Panc1 (cell line): Measurements from ENCODE around the gene ACP7. TPM values are rescaled to one million over a fixed set of nuclear protein-coding genes. Genes with fewer than 3 reads are reported as not detected.

Source experiments
- ATAC-seq: fragments of 200-7000 bp; cut with Tn5 transposase; 2 replicates; pipeline ENCODE4 v1.9.1; 2020; ENCODE audit warnings: mild to moderate bottlenecking, moderate library complexity
- BruUV-seq: library from RNA; stranded (reverse); fragments of 400-500 nt; replicated peaks from 2 replicates; lab custom pipeline; 2021; lab: Mats Ljungman, UMichigan
- CTCF ChIA-PET: fragments of 300-600 bp; sonication (Branson Sonifier 250); formaldehyde crosslinking; loops from one replicate; lab custom pipeline; 2022; ENCODE audit warnings: antibody characterized with exemption; lab: Charles Lee
- POLR2A ChIA-PET: fragments of 300-600 bp; sonication (Branson Sonifier 250); formaldehyde crosslinking; loops from one replicate; lab custom pipeline; 2022; ENCODE audit warnings: antibody characterized with exemption; lab: Charles Lee
- DNase-seq: peaks from one replicate; pipeline ENCODE4 v3.0.0-alpha.2; 2010; ENCODE audit warnings: low read depth, low spot score
- H3K27ac ChIP-seq: 2 replicates; pipeline ENCODE4 v1.5.1; 2011; ENCODE audit warnings: mild to moderate bottlenecking, low read length, inconsistent platforms
- H3K27me3 ChIP-seq: fragments of 200-500 bp; sonication (Bioruptor generic); 2 replicates; pipeline ENCODE4 v1.6.0; 2014; ENCODE audit warnings: low read length, inconsistent platforms; ENCODE audit not compliant: control insufficient read depth, insufficient read depth
- H3K36me3 ChIP-seq: fragments of 200-500 bp; sonication (Bioruptor generic); 2 replicates; pipeline ENCODE4 v1.5.1; 2014; ENCODE audit warnings: inconsistent platforms, mild to moderate bottlenecking, low read length, moderate library complexity; ENCODE audit not compliant: control insufficient read depth, insufficient read depth
- H3K4me1 ChIP-seq: 2 replicates; pipeline ENCODE4 v1.5.1; 2011; ENCODE audit warnings: inconsistent platforms, mild to moderate bottlenecking, low read length, moderate library complexity; ENCODE audit not compliant: control insufficient read depth, insufficient read depth
- H3K4me3 ChIP-seq, 2 experiments: 2 replicates each; pipeline ENCODE4 v1.5.1; 2011 to 2012; ENCODE audit warnings: low read depth in 2 of 2, low read length in 2 of 2, mild to moderate bottlenecking in 2 of 2, inconsistent platforms in 1 of 2, moderate library complexity in 1 of 2
- H3K9me3 ChIP-seq: fragments of 200-500 bp; sonication (Bioruptor generic); 2 replicates; pipeline ENCODE4 v1.5.1; 2014; ENCODE audit warnings: low read depth, mild to moderate bottlenecking, inconsistent platforms, low read length, moderate library complexity; ENCODE audit not compliant: control insufficient read depth, insufficient read depth
- CTCF ChIP-seq: fragments of 450-650 bp; IDR thresholded peaks from 2 replicates; pipeline ENCODE4 v1.5.1; 2017; ENCODE audit warnings: mild to moderate bottlenecking
- POLR2AphosphoS5 ChIP-seq: IDR thresholded peaks from 2 replicates; pipeline ENCODE4 v1.6.1; 2012; ENCODE audit warnings: mild to moderate bottlenecking, low read depth, low read length, moderate library complexity
- REST ChIP-seq, 2 experiments: IDR thresholded peaks; 2 replicates each; pipeline ENCODE4 v1.6.1; 2011 to 2012; ENCODE audit warnings: low read depth in 2 of 2, control low read depth in 1 of 2, low read length in 1 of 2, mild to moderate bottlenecking in 1 of 2, moderate library complexity in 1 of 2; ENCODE audit not compliant: insufficient read depth in 1 of 2
- SIN3A ChIP-seq: IDR thresholded peaks from 2 replicates; pipeline ENCODE4 v1.6.1; 2012; ENCODE audit warnings: low read depth, mild to moderate bottlenecking, low read length, moderate library complexity, borderline replicate concordance; ENCODE audit not compliant: insufficient read depth
- TCF7L2 ChIP-seq: IDR thresholded peaks from 2 replicates; pipeline ENCODE4 v1.6.1; 2011; ENCODE audit warnings: mild to moderate bottlenecking, low read depth, low read length, inconsistent platforms
- in situ Hi-C: cut with HindIII; loops from 2 replicates; pipeline ENCODE4 v1.10.0; 2016; ENCODE audit warnings: low sequenced_read_pairs, low pct_unique_long_range_greater_than_20kb
- intact Hi-C: fragments of 100-400 bp; cut with micrococcal nuclease; formaldehyde crosslinking; loops from one replicate; pipeline ENCODE4 v1.10.0; 2022; ENCODE audit not compliant: unreplicated experiment
- total RNA-seq: library from RNA; stranded (reverse); gene quantifications from one replicate; pipeline ENCODE4 v1.2.1, GENCODE V29; 2021; ENCODE audit not compliant: unreplicated experiment

Gene ACP7
- total RNA-seq, 1 experiment from 2014 or later: 10.3 TPM

- TF ChIP-seq TCF7L2: no peak
- no peak for TF ChIP-seq POLR2AphosphoS5
- TF ChIP-seq REST (IDR thresholded peaks at IDR 0.05; ENCODE audit: insufficient read depth in 1 of 2, low read depth in 2 of 2, low read length in 1 of 2): no peak
- Histone ChIP-seq H3K36me3 (no peaks in the 10 kb centered on the region), H3K4me1 (peaks cover 48% of the 10 kb centered on the region), H3K9me3 (no peaks in the 10 kb centered on the region), H3K27ac (peak overlapping the region; percentile 39), H3K27me3 (no peaks in the 10 kb centered on the region), H3K4me3 (peak overlapping the region in 1 of 2 experiments; percentile 72; a peak in 2 of 4 replicates)
- CTCF ChIA-PET: interaction anchor here (0.5 to 1.0 kb wide), 3 partner anchors 8 to 299 kb away, joined by 3 to 4 read pairs (median 3); no protein-coding TSS in a partner anchor
- intact Hi-C loops: no loop called here
- POLR2A ChIA-PET: interaction anchor here (0.6 kb wide), 1 partner anchor 37 kb away, joined by 9 read pairs; no protein-coding TSS in a partner anchor
- BruUV-seq: no TSS peak
- ATAC-seq (0 out of 2 replicates have a peak, but pooled peaks have one; percentile 1), DNase-seq (no peak)
- in situ Hi-C loops: no loop called here
These were observed 1.2 kb downstream of the ACP7 start for GRCh38 chr19:39085392-39085791.

- CTCF ChIA-PET: interaction anchor here (0.6 to 1.0 kb wide), 4 partner anchors 11 to 195 kb away, joined by 3 to 10 read pairs (median 5); no protein-coding TSS in a partner anchor
These were observed 2.2 kb downstream of the ACP7 start for GRCh38 chr19:39086386-39086785.

More at GRCh38 chr19:39086386-39086785, 2.2 kb downstream of the ACP7 start:
- in situ Hi-C loops (no loop called here), intact Hi-C loops (no loop called here)
- Histone ChIP-seq H3K4me1 (peaks cover 40% of the 10 kb centered on the region), H3K36me3 (no peaks in the 10 kb centered on the region), H3K4me3 (no peak overlapping the region), H3K27ac (no peak overlapping the region), H3K9me3 (no peaks in the 10 kb centered on the region), H3K27me3 (no peaks in the 10 kb centered on the region)
- no peak for DNase-seq
- POLR2A ChIA-PET: interaction anchor here (0.6 to 0.7 kb wide), 3 partner anchors 9 to 12 kb away, joined by 3 to 7 read pairs (median 4); no protein-coding TSS in a partner anchor
- no peak for ATAC-seq
- TF ChIP-seq CTCF: no peak
- no peak for TF ChIP-seq POLR2AphosphoS5
- peak in 1 of 2 experiments; percentile 5; a peak in 1 of 4 replicates for TF ChIP-seq REST (IDR thresholded peaks at IDR 0.05; ENCODE audit: insufficient read depth in 1 of 2, low read depth in 2 of 2, low read length in 1 of 2)
- 0 out of 2 replicates have a peak, but pooled peaks have one; percentile 50 for TF ChIP-seq TCF7L2
- no peak for TF ChIP-seq SIN3A
- BruUV-seq: no TSS peak
